ENCODE measurements around the gene FIBCD1.

FIBCD1 gene

DNA sequence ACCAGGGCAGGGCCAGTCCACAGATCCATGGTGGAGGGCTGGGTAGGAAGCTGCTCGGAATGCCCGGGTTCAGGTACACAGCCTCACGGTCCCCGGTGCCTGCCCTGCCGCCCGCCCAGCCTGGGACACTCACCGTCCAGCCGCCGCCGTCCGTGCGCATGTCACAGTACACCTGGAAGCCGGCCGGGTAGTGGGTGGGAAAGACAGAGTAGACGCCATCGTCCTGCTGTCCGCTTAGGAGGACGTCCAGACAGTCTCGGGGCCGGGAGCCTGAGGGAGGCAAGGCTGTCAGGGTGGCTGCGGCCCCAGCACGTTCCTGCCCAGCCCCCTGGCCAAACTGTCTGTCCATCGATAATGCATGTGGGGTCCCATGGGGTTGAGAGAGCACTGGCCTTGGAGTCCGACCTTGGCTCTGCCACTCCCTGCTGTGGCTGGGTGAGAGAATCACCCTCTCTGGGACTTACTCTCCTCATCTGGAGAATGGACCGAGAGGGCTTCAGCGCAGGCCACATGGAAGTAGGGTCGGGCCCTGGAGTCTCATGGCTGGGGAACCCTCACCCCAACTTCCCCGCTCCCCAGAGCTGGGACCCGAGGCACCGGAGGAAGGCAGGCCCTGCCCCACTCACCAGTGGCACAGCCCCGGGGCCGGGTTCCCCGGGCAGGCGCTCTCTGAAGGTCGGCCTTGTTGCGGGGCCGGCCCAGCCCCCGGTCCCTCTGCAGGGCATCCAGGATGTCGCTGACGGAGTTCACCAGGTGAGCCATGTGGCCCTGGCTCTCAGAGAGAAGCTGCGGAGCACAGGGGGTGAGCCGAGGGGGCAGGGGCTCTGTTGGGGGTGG, 15.2 kb downstream of the FIBCD1 start:
- no peak for DNase-seq (ENCODE audit: extremely low read depth, low read depth)

DNA sequence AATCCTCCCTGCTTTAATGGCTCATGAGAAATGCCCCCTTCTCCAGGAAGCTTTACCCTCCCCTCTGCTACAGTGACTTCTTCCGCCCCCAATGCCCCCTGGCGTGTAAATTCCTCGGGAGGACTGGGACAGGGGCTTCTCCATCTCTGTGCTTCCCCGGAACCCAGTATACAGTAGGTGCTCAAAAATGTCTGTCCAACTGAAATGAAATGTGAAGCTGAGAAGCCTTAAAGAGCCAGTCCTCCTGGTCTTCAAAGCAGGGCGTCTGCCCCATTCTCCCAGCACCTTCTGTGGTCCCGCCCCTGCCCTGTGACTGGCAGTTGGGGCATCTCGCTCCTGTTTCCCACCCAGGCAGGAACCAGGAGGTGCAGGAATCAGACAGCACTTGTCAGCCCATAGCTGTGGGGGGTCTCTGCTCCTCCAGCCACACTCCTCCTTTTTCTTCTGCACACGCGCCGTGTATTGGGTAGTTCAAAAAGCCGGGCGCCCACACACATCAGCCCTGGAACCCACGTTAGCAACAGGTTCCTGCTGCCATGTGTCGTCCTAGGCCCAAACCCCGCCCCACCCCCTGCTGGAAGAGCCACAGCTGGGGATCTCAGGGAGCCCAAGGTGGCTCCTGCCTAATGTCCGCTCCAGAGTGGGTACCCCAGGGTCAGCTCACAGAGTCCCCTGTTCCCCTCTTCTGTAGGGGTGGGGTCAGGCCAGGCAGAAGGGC, 16.0 kb downstream of the FIBCD1 start:
- no peak for DNase-seq (ENCODE audit: extremely low read depth, low read depth)
- TF ChIP-seq, protein P1, sequence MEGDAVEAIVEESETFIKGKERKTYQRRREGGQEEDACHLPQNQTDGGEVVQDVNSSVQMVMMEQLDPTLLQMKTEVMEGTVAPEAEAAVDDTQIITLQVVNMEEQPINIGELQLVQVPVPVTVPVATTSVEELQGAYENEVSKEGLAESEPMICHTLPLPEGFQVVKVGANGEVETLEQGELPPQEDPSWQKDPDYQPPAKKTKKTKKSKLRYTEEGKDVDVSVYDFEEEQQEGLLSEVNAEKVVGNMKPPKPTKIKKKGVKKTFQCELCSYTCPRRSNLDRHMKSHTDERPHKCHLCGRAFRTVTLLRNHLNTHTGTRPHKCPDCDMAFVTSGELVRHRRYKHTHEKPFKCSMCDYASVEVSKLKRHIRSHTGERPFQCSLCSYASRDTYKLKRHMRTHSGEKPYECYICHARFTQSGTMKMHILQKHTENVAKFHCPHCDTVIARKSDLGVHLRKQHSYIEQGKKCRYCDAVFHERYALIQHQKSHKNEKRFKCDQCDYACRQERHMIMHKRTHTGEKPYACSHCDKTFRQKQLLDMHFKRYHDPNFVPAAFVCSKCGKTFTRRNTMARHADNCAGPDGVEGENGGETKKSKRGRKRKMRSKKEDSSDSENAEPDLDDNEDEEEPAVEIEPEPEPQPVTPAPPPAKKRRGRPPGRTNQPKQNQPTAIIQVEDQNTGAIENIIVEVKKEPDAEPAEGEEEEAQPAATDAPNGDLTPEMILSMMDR (IDR thresholded peaks at IDR 0.05; ENCODE audit: low read depth, low read length) = no peak

More for the DNA sequence above, 15.2 kb downstream of the FIBCD1 start:
- TF ChIP-seq, protein P1 (IDR thresholded peaks at IDR 0.05; ENCODE audit: low read depth, low read length) = no peak

DNA sequence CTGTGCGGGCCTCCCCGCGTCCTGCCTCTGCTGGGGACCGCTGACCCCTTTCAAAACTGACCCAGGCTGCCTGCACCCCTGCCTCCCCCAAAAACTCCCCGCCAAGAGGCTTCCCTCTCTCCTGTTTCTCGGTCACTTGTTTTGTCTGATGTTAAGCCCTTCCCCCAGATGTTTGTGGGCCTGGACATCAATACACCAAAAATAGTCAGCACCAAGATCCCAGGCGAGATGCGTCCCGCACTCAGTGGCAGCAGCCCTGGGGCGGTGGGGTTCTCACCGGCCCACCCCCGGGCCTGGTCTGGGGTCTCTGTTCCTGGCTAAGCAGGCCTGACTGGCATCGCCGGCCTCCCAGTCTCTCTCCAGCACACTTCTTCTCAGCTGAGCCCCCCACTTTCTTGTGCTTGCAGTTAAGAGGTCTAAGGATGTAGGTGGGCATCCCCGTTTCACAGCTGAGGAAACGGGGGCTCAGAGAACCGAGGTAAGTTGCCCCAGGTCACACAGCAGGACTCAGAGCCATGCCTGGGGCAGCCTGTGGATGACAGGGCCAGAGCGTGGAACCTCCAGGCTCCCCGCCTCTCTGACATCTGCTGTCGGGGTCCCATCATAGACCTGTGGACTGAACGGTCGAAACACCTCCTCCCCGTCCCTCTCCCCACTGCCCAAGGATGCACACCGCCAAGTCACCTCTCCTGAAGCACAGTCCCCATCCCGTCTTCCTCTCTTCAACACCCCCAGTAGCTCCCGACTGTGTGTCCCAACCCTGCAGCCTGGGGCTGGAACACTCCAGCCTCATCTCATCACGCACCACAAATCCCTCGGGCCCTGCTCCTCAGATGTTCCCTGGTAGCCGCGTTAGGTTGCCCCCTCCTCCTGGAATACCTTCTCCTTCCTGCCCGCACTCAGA, 16.8 kb downstream of the FIBCD1 start:
- TF ChIP-seq, protein P1 (IDR thresholded peaks at IDR 0.05; ENCODE audit: low read depth, low read length) = no peak
- DNase-seq (ENCODE audit: extremely low read depth, low read depth) = no peak

DNA sequence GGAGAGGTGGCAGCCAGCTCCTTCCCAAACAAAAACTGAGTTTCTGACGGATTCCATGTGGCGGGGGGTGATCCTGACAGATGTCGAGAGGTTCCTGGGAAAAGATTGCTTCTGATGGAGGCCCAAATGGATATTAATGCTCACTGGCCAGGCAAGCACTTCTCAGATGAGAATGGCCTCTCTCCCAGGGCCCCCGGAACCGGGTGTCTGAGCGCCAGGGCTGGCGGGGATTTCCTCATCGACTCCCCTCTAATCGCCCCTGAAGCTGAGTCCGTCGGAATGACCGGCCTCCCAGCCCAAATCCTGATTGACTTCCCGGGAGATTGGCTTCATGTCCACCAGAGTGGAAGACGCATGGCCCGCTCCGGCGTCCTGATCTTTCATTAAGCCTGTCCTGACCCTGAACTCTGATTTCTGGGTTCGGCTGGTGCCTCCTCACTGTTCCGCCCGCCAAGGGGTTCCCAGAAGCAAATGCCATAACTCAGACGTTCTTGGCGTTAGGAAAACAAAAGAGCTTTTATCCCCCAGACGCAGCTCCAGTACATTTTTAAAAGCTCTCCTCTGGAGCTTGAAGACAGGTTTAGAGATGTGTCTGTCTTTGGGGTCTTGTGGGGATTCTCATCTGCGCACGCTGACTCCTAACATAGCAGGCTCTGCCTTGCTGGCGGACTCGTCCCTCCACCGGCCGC, 17.6 kb downstream of the FIBCD1 start:
- TF ChIP-seq, protein P1 (IDR thresholded peaks at IDR 0.05; ENCODE audit: low read depth, low read length) = no peak
- no peak for DNase-seq (ENCODE audit: extremely low read depth, low read depth)

DNA sequence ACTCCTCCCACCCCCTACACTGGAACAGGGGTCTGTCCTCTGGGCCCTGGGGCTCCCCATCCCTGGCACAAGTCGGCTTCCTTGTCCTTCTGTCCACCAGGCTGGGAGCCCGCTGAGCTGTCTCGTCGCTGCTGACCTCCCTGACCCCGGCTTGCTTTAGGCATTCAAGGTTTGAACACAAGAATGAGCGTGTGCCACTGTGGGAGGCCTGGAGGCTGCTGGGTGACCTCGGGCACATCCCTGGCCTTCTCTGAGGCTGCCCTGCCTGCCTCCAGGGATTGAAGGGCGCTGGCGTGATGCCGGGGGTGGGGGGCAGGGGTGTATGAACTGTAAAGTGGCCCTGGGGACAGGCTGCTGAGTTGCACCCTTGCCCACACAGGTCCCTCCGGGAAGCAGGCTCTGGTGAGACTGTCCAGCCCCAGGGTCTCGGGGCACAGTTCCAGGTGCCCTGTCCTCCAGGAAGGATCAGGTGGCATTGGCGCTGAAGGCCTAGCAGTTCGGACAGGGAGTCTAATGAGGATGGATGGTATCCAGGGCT, 18.2 kb downstream of the FIBCD1 start:
- TF ChIP-seq, protein P1 (IDR thresholded peaks at IDR 0.05; ENCODE audit: low read depth, low read length) = no peak
- no peak for DNase-seq (ENCODE audit: extremely low read depth, low read depth)

DNA sequence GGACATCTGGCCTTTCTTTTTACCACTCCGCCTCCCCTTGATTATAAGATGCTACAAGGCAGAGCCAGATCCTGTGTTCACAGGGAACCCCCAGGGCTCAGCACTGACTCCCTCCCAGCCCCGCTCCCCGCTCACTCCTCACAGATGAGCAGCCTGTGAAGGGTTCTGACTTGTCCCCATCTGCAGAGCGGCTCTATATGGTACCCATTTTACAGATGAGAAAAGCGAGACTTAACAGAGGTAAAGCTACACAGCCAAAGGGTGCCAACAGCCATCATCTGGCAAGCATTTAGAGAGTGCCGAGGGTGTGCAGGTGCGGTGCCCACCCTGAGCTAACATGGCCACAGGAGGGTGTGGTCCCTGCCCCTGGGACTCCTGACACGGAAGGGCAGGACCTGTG, 18.8 kb downstream of the FIBCD1 start:
- TF ChIP-seq, protein P1 (IDR thresholded peaks at IDR 0.05; ENCODE audit: low read depth, low read length) = no peak
- DNase-seq (ENCODE audit: extremely low read depth, low read depth) = no peak
